ENCODE measurements around the gene STRADB. TPM values are rescaled to one million over a fixed set of nuclear protein-coding genes. Genes with fewer than 3 reads are reported as not detected.

The STRADB gene
- total RNA-seq, 1 donor from 2014 or later, result 44.4 TPM

DNA sequence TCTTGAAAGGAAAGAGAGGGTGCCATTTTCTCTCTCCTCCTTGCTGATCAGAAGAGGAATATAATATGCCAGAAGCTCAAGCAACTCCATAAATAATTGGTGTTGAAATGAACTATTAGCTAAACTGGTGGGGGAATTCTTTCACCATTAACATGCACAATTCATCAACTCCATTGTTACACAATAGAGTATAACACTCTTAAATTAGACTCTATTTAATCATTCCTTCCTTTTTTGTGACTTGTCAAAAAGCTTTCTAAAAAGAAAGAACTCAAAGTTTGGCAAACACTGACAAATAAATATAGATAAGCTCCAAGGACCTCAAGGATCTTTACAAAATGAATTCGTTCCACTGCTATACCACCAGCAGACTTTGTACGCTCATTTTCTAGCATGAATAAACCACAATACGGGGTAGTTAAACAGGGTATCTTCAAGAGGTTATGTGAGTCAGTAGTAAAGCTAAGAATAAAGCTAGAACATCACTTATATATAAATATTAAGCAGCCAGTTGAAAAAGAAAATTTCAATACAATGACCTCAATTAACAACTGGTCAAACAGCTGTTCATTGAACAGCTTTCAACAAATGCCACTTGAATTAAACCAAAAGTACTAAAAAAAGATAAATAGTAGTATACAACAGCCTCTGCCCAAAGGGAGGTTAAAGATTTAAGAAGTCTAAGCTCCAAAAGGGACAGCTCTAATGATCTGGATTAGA, 6.6 kb upstream of the STRADB start:
- DNase-seq (ENCODE audit: low spot score in 2 of 2, unreplicated experiment in 2 of 2), result no peak
- H3K36me3 Mint-ChIP-seq, result peaks cover 2% of the 10 kb centered on the region
- peaks cover 25% of the 10 kb centered on the region for H3K4me1 Mint-ChIP-seq
- H3K27me3 Mint-ChIP-seq (ENCODE audit: low read depth), result no peaks in the 10 kb centered on the region
- H3K4me3 Mint-ChIP-seq, result no peak overlapping the region
- no peaks in the 10 kb centered on the region for H3K9me3 Mint-ChIP-seq
- TF ChIP-seq, protein P1, sequence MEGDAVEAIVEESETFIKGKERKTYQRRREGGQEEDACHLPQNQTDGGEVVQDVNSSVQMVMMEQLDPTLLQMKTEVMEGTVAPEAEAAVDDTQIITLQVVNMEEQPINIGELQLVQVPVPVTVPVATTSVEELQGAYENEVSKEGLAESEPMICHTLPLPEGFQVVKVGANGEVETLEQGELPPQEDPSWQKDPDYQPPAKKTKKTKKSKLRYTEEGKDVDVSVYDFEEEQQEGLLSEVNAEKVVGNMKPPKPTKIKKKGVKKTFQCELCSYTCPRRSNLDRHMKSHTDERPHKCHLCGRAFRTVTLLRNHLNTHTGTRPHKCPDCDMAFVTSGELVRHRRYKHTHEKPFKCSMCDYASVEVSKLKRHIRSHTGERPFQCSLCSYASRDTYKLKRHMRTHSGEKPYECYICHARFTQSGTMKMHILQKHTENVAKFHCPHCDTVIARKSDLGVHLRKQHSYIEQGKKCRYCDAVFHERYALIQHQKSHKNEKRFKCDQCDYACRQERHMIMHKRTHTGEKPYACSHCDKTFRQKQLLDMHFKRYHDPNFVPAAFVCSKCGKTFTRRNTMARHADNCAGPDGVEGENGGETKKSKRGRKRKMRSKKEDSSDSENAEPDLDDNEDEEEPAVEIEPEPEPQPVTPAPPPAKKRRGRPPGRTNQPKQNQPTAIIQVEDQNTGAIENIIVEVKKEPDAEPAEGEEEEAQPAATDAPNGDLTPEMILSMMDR (IDR thresholded peaks at IDR 0.05; ENCODE audit: unreplicated experiment), result no peak
- no peak overlapping the region for H3K27ac Mint-ChIP-seq

GRCh38 chr2:201447086-201447485, 4.5 kb upstream of the STRADB start:
- H3K4me3 Mint-ChIP-seq, result no peak overlapping the region
- TF ChIP-seq, protein P1 (IDR thresholded peaks at IDR 0.05; ENCODE audit: unreplicated experiment), result no peak
- DNase-seq (ENCODE audit: low spot score in 2 of 2, unreplicated experiment in 2 of 2), result no peak
- H3K36me3 Mint-ChIP-seq, result peaks cover 2% of the 10 kb centered on the region
- no peak overlapping the region for H3K27ac Mint-ChIP-seq
- H3K4me1 Mint-ChIP-seq, result peaks cover 18% of the 10 kb centered on the region
- no peaks in the 10 kb centered on the region for H3K9me3 Mint-ChIP-seq
- H3K27me3 Mint-ChIP-seq (ENCODE audit: low read depth), result no peaks in the 10 kb centered on the region

DNA sequence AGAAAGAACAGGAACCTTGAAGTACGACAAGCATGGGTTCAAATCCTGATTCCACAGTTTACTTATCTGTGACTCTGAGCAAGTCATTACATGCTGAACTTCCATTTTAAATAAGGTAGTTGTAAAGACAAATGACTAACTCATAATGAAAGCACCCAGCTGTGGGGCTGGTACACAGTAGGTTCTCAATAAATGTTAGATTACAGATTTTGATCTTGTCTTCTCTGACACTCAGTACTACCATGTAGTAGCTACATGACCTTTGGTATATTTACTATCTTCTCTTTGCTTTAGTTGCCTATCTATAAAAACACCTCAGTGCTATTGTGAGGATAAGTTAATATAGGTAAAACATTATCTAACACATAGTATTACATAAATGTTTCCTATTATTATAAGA, 3.5 kb upstream of the STRADB start:
- no peaks in the 10 kb centered on the region for H3K9me3 Mint-ChIP-seq
- H3K27ac Mint-ChIP-seq, result no peak overlapping the region
- peaks cover 27% of the 10 kb centered on the region for H3K4me1 Mint-ChIP-seq
- H3K27me3 Mint-ChIP-seq (ENCODE audit: low read depth), result no peaks in the 10 kb centered on the region
- H3K36me3 Mint-ChIP-seq, result peaks cover 2% of the 10 kb centered on the region
- TF ChIP-seq, protein P1 (IDR thresholded peaks at IDR 0.05; ENCODE audit: unreplicated experiment), result no peak
- H3K4me3 Mint-ChIP-seq, result no peak overlapping the region
- DNase-seq (ENCODE audit: low spot score in 2 of 2, unreplicated experiment in 2 of 2), result no peak

DNA sequence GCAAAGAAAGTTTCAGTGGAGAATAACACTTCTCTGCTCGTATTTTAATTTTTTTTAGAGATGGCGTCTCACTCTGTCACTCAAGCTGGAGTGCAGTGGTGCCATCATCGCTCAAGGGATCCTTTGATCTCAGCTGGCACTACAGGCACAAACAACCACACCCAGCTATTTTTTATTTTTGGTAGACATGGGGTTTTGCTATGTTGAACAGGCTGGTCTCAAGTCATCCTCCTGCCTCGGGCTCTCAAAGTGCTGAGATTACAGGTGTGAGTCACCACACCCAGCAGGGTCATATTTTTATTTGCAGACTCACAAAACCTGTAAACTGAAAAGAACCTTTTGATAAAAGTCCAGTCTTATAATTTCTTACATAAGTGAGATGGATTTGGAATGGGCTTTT, 2.8 kb upstream of the STRADB start:
- Mint-ChIP-seq H3K27me3 (ENCODE audit: low read depth) (no peaks in the 10 kb centered on the region), H3K4me3 (no peak overlapping the region)

DNA sequence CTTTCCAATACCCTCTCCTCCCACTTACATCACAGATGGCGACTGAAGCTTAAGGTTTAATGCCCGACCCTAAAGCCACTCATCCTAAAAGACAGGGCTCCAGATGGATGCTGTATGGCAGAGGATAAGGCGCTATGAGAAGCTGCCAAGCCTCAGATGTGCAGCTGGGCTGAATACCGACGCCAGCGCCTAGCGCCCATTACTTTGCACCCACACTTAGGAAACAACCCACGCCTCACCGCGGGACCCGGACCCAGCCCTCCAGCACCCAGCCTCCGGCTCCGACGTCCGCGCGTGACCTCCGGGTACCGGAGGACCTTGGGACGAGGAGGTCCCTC, 617 bp upstream of the STRADB start:
- H3K4me1 Mint-ChIP-seq, result peaks cover 35% of the 10 kb centered on the region
- no peaks in the 10 kb centered on the region for H3K9me3 Mint-ChIP-seq
- no peaks in the 10 kb centered on the region for H3K27me3 Mint-ChIP-seq (ENCODE audit: low read depth)
- H3K4me3 Mint-ChIP-seq, result peak overlapping the region; percentile 95
- H3K36me3 Mint-ChIP-seq, result peaks cover 2% of the 10 kb centered on the region
- peak overlapping the region; percentile 92 for H3K27ac Mint-ChIP-seq
- TF ChIP-seq, protein P1 (IDR thresholded peaks at IDR 0.05; ENCODE audit: unreplicated experiment), result no peak
- no peak for DNase-seq (ENCODE audit: low spot score in 2 of 2, unreplicated experiment in 2 of 2)

More for the DNA sequence above, 2.8 kb upstream of the STRADB start:
- no peaks in the 10 kb centered on the region for H3K9me3 Mint-ChIP-seq
- peaks cover 33% of the 10 kb centered on the region for H3K4me1 Mint-ChIP-seq
- DNase-seq (ENCODE audit: low spot score in 2 of 2, unreplicated experiment in 2 of 2), result no peak
- H3K36me3 Mint-ChIP-seq, result peaks cover 2% of the 10 kb centered on the region
- TF ChIP-seq, protein P1 (IDR thresholded peaks at IDR 0.05; ENCODE audit: unreplicated experiment), result no peak
- H3K27ac Mint-ChIP-seq, result no peak overlapping the region
